CD8-positive, alpha-beta memory T cell (primary cell): ENCODE results near the gene SIRPB1. TPM values are rescaled to one million over a fixed set of nuclear protein-coding genes. Genes with fewer than 3 reads are reported as not detected.
"Not testable (repeated sequence)": the region's sequence is repeated elsewhere in the genome, so short reads cannot be mapped to it uniquely, and the experiment has no call there.

Experiments used
- CTCF ChIA-PET: fragments of 350-600 bp; sonication (Branson Sonifier 250); formaldehyde crosslinking; loops from one replicate; lab custom pipeline; 2021; ENCODE audit warnings: antibody characterized with exemption; lab: Charles Lee
- POLR2A ChIA-PET: fragments of 350-600 bp; sonication (Branson Sonifier 250); formaldehyde crosslinking; loops from one replicate; lab custom pipeline; 2021; ENCODE audit warnings: antibody characterized with exemption; lab: Charles Lee
- DNase-seq, 5 donors: peaks; one replicate each; pipeline versions ENCODE4 v3.0.0 to v3.0.0-alpha.2; 2020 to 2022; ENCODE audit warnings: mixed read lengths in 1 of 5
- H3K27ac ChIP-seq: one replicate; pipeline ENCODE4 v1.7.0; 2013; ENCODE audit warnings: low read depth, mild to moderate bottlenecking, low read length, moderate library complexity
- H3K27me3 ChIP-seq: 2 replicates; pipeline ENCODE4 v1.7.0; 2013; ENCODE audit warnings: low read length, mild to moderate bottlenecking; ENCODE audit not compliant: insufficient read depth, poor library complexity, severe bottlenecking
- H3K36me3 ChIP-seq: 2 replicates; pipeline ENCODE4 v1.7.0; 2013; ENCODE audit warnings: mild to moderate bottlenecking, low read length, moderate library complexity; ENCODE audit not compliant: insufficient read depth
- H3K4me1 ChIP-seq: 2 replicates; pipeline ENCODE4 v1.7.0; 2013; ENCODE audit warnings: mild to moderate bottlenecking, low read length, moderate library complexity; ENCODE audit not compliant: insufficient read depth
- H3K4me3 ChIP-seq: 2 replicates; pipeline ENCODE4 v1.7.0; 2013; ENCODE audit warnings: mild to moderate bottlenecking, low read length
- H3K9me3 ChIP-seq: 2 replicates; pipeline ENCODE4 v1.7.0; 2013; ENCODE audit warnings: mild to moderate bottlenecking, low read length
- H3K27ac Mint-ChIP-seq, 8 donors: one replicate each; pipeline ENCODE4 v1.8.0; 2020 to 2021; ENCODE audit warnings: mixed read lengths in 8 of 8, mild to moderate bottlenecking in 6 of 8, inconsistent platforms in 3 of 8, moderate library complexity in 3 of 8
- H3K27me3 Mint-ChIP-seq, 2 donors: one replicate each; pipeline ENCODE4 v1.8.0; 2020 to 2021; ENCODE audit warnings: mixed read lengths in 2 of 2, mild to moderate bottlenecking in 1 of 2, moderate library complexity in 1 of 2
- H3K36me3 Mint-ChIP-seq, 3 donors: one replicate each; pipeline ENCODE4 v1.8.0; 2020 to 2021; ENCODE audit warnings: mixed read lengths in 3 of 3, inconsistent platforms in 1 of 3, mild to moderate bottlenecking in 1 of 3
- H3K4me1 Mint-ChIP-seq, 3 donors: one replicate each; pipeline ENCODE4 v1.8.0; 2020 to 2021; ENCODE audit warnings: mixed read lengths in 3 of 3, inconsistent platforms in 1 of 3, mild to moderate bottlenecking in 1 of 3
- H3K4me3 Mint-ChIP-seq, 7 donors: one replicate each; pipeline ENCODE4 v1.8.0; 2020 to 2021; ENCODE audit warnings: mixed read lengths in 7 of 7, mild to moderate bottlenecking in 6 of 7, moderate library complexity in 4 of 7, inconsistent platforms in 2 of 7
- H3K9me3 Mint-ChIP-seq, 5 donors: one replicate each; pipeline ENCODE4 v1.8.0; 2020 to 2022; ENCODE audit warnings: mixed read lengths in 5 of 5, mild to moderate bottlenecking in 3 of 5, moderate library complexity in 2 of 5, inconsistent platforms in 1 of 5
- polyA plus RNA-seq: library from polyadenylated mRNA; unstranded; fragments of 300-500 nt; fragmentation: Illumina TruSeq; gene quantifications from one replicate; pipeline ENCODE4 v1.2.3, GENCODE V29; 2021
- total RNA-seq, 2 experiments: library from RNA; stranded (reverse); gene quantifications; one replicate each; pipeline ENCODE4 v1.2.3, GENCODE V29; 2021

SIRPB1 gene
- total and polyA plus RNA-seq, 3 experiments from 2014 or later: 0.93 to 2.3 (median 1.5) TPM

GRCh38 chr20:1571583-1571982, 48.2 kb downstream of the SIRPB1 start:
- H3K4me1 Mint-ChIP-seq, H3K4me3 ChIP-seq, H3K9me3 ChIP-seq, POLR2A ChIA-PET, CTCF ChIA-PET, H3K4me1 ChIP-seq, H3K4me3 Mint-ChIP-seq, H3K27ac Mint-ChIP-seq, H3K27ac ChIP-seq, H3K9me3 Mint-ChIP-seq, H3K36me3 ChIP-seq, H3K27me3 Mint-ChIP-seq, DNase-seq, H3K27me3 ChIP-seq: not testable (repeated sequence)
- H3K36me3 Mint-ChIP-seq: peaks cover 3 to 14% (median 3%) of the 10 kb centered on the region in 3 donors

Other genes with a start within 250 kb of the SIRPB1 start
- 100 to 1,000 TPM; 274 TPM for gene FKBP1A, start 227.0 kb downstream of the SIRPB1 start, total RNA-seq
- gene FKBP1A, start 227.0 kb downstream of the SIRPB1 start, polyA plus RNA-seq: 43.1 TPM
- gene NSFL1C, start 153.2 kb downstream of the SIRPB1 start, total RNA-seq: 100 to 1,000 TPM; 103 to 107 TPM
- gene NSFL1C, start 153.2 kb downstream of the SIRPB1 start, polyA plus RNA-seq: 78.8 TPM
- not detected for gene SIRPB2, start 128.6 kb downstream of the SIRPB1 start, total RNA-seq
- not detected for gene SIRPB2, start 128.6 kb downstream of the SIRPB1 start, polyA plus RNA-seq
- gene SIRPD, start 62.3 kb downstream of the SIRPB1 start, total RNA-seq: not detected
- gene SIRPD, start 62.3 kb downstream of the SIRPB1 start, polyA plus RNA-seq: not detected
- gene SIRPG, start 37.8 kb upstream of the SIRPB1 start, total RNA-seq: 10 to 100 TPM in 1 of 2 experiments, 1 to 10 TPM in 1; 9.3 to 11.7 TPM
- 149 TPM for gene SIRPG, start 37.8 kb upstream of the SIRPB1 start, polyA plus RNA-seq